PFSK-1 (cell line): Measurements from ENCODE around the gene ZCCHC24.

Experiments
- FOXP2 ChIP-seq: optimal IDR thresholded peaks from 2 replicates; pipeline ENCODE3; 2011; ENCODE audit warnings: borderline replicate concordance, control low read depth, inconsistent platforms; ENCODE audit not compliant: insufficient read depth; ENCODE audit errors: extremely low read length, extremely low read depth
- POLR2AphosphoS5 ChIP-seq: IDR thresholded peaks from 2 replicates; pipeline ENCODE4 v1.6.1; 2012; ENCODE audit warnings: low read depth, mild to moderate bottlenecking, control low read depth, low read length, moderate library complexity
- SIN3A ChIP-seq: IDR thresholded peaks from 2 replicates; pipeline ENCODE4 v1.6.1; 2012; ENCODE audit warnings: mild to moderate bottlenecking, low read length, moderate library complexity, borderline replicate concordance; ENCODE audit not compliant: insufficient read depth
- TAF1 ChIP-seq: IDR thresholded peaks from 2 replicates; pipeline ENCODE4 v1.6.1; 2012; ENCODE audit warnings: low read length, control low read depth, borderline replicate concordance; ENCODE audit not compliant: insufficient read depth
- TF ChIP-seq, protein P1 (sequence below), 2 experiments: IDR thresholded peaks; 2 replicates each; pipeline versions ENCODE4 v1.6.1 to v1.8.0; 2011 to 2012; ENCODE audit warnings: low read depth in 2 of 2, low read length in 2 of 2, control low read depth in 1 of 2, inconsistent platforms in 1 of 2, mild to moderate bottlenecking in 1 of 2, moderate library complexity in 1 of 2; ENCODE audit not compliant: insufficient read depth in 1 of 2

Gene ZCCHC24

GRCh38 chr10:79361726-79362397 is 83.6 kb downstream of the ZCCHC24 start:
- no peak for TF ChIP-seq FOXP2
- TF ChIP-seq SIN3A, result no peak
- TF ChIP-seq POLR2AphosphoS5, result no peak
- TF ChIP-seq, protein P1, sequence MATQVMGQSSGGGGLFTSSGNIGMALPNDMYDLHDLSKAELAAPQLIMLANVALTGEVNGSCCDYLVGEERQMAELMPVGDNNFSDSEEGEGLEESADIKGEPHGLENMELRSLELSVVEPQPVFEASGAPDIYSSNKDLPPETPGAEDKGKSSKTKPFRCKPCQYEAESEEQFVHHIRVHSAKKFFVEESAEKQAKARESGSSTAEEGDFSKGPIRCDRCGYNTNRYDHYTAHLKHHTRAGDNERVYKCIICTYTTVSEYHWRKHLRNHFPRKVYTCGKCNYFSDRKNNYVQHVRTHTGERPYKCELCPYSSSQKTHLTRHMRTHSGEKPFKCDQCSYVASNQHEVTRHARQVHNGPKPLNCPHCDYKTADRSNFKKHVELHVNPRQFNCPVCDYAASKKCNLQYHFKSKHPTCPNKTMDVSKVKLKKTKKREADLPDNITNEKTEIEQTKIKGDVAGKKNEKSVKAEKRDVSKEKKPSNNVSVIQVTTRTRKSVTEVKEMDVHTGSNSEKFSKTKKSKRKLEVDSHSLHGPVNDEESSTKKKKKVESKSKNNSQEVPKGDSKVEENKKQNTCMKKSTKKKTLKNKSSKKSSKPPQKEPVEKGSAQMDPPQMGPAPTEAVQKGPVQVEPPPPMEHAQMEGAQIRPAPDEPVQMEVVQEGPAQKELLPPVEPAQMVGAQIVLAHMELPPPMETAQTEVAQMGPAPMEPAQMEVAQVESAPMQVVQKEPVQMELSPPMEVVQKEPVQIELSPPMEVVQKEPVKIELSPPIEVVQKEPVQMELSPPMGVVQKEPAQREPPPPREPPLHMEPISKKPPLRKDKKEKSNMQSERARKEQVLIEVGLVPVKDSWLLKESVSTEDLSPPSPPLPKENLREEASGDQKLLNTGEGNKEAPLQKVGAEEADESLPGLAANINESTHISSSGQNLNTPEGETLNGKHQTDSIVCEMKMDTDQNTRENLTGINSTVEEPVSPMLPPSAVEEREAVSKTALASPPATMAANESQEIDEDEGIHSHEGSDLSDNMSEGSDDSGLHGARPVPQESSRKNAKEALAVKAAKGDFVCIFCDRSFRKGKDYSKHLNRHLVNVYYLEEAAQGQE (IDR thresholded peaks at IDR 0.05; ENCODE audit: insufficient read depth in 1 of 2, low read depth in 2 of 2, low read length in 2 of 2), result no peak
- TF ChIP-seq TAF1, result no peak

- no peak for TF ChIP-seq FOXP2
- TF ChIP-seq SIN3A, result no peak
- no peak for TF ChIP-seq POLR2AphosphoS5
- TF ChIP-seq, protein P1 (IDR thresholded peaks at IDR 0.05; ENCODE audit: insufficient read depth in 1 of 2, low read depth in 2 of 2, low read length in 2 of 2), result no peak
- TF ChIP-seq TAF1, result no peak
Observed at GRCh38 chr10:79360499-79361342, 84.7 kb downstream of the ZCCHC24 start.

- no peak for TF ChIP-seq SIN3A
- no peak for TF ChIP-seq TAF1
- no peak for TF ChIP-seq POLR2AphosphoS5
- TF ChIP-seq, protein P1 (IDR thresholded peaks at IDR 0.05; ENCODE audit: insufficient read depth in 1 of 2, low read depth in 2 of 2, low read length in 2 of 2), result no peak
- no peak for TF ChIP-seq FOXP2
Observed at GRCh38 chr10:79359816-79360498, 85.5 kb downstream of the ZCCHC24 start.

- TF ChIP-seq SIN3A (no peak), POLR2AphosphoS5 (no peak), TAF1 (no peak), FOXP2 (no peak)
- TF ChIP-seq, protein P1 (IDR thresholded peaks at IDR 0.05; ENCODE audit: insufficient read depth in 1 of 2, low read depth in 2 of 2, low read length in 2 of 2), result no peak
Observed at GRCh38 chr10:79358811-79359210, 86.6 kb downstream of the ZCCHC24 start.
